Measurements from ENCODE around the gene UBE3C.
A peak's percentile ranks its signal among the peaks of the same experiment; 100 is the strongest.
"Not testable (repeated sequence)": the region's sequence is repeated elsewhere in the genome, so short reads cannot be mapped to it uniquely, and the experiment has no call there.

The UBE3C gene

GRCh38 chr7:157132796-157133195 lies 5.9 kb upstream of the UBE3C start:
- no peak for DNase-seq

- no peak for DNase-seq
Measured at GRCh38 chr7:157133304-157133703, 5.4 kb upstream of the UBE3C start.

- peak; percentile 31 for DNase-seq
Measured at GRCh38 chr7:157136372-157136771, 2.4 kb upstream of the UBE3C start.

- no peak for DNase-seq
Measured at GRCh38 chr7:157138101-157138423, 664 bp upstream of the UBE3C start.

GRCh38 chr7:157139111-157139809 lies 534 bp downstream of the UBE3C start:
- DNase-seq, result no peak

GRCh38 chr7:157139810-157140510 lies 1.2 kb downstream of the UBE3C start:
- no peak for DNase-seq

- DNase-seq, result no peak
Measured at GRCh38 chr7:157140511-157140905, 1.8 kb downstream of the UBE3C start.

GRCh38 chr7:157141525-157142060 lies 2.9 kb downstream of the UBE3C start:
- DNase-seq, result no peak

GRCh38 chr7:157143788-157144187 lies 5.1 kb downstream of the UBE3C start:
- DNase-seq, result no peak

GRCh38 chr7:157149317-157149716 lies 10.6 kb downstream of the UBE3C start:
- no peak for DNase-seq

GRCh38 chr7:157150882-157151281 lies 12.2 kb downstream of the UBE3C start:
- no peak for DNase-seq

GRCh38 chr7:157151626-157152339 lies 13.1 kb downstream of the UBE3C start:
- DNase-seq, result no peak

- DNase-seq, result no peak
Measured at GRCh38 chr7:157152391-157152937, 13.7 kb downstream of the UBE3C start.

- no peak for DNase-seq
Measured at GRCh38 chr7:157153260-157153659, 14.5 kb downstream of the UBE3C start.

- DNase-seq, result no peak
Measured at GRCh38 chr7:157155959-157156358, 17.2 kb downstream of the UBE3C start.

- no peak for DNase-seq
Measured at GRCh38 chr7:157158400-157158799, 19.7 kb downstream of the UBE3C start.

GRCh38 chr7:157159537-157159936 lies 20.8 kb downstream of the UBE3C start:
- DNase-seq, result not testable (repeated sequence)

GRCh38 chr7:157160433-157160832 lies 21.7 kb downstream of the UBE3C start:
- DNase-seq, result no peak

- DNase-seq, result no peak
Measured at GRCh38 chr7:157165987-157166386, 27.3 kb downstream of the UBE3C start.

GRCh38 chr7:157168571-157168970 lies 29.8 kb downstream of the UBE3C start:
- DNase-seq, result no peak

- no peak for DNase-seq
Measured at GRCh38 chr7:157176771-157177170, 38.0 kb downstream of the UBE3C start.

GRCh38 chr7:157177333-157177982 lies 38.7 kb downstream of the UBE3C start:
- DNase-seq, result no peak

- no peak for DNase-seq
Measured at GRCh38 chr7:157177983-157178381, 39.3 kb downstream of the UBE3C start.

Measured in GDM1 (cell line).